SU-DHL-6 (cell line): ENCODE results near the gene ARL2.

ENCODE experiments used
- H2AFZ ChIP-seq: fragments of 200-600 bp; sonication (generic); 2 replicates; pipeline ENCODE4 v1.6.1; 2014; ENCODE audit warnings: low read depth, mild to moderate bottlenecking, moderate library complexity, mixed read lengths, antibody characterized with exemption, low read length; ENCODE audit not compliant: severe bottlenecking
- H3F3A ChIP-seq: fragments of 200-600 bp; shearing (Covaris generic); 2 replicates; pipeline ENCODE4 v1.6.0; 2016; ENCODE audit warnings: antibody characterized with exemption, mild to moderate bottlenecking; ENCODE audit not compliant: insufficient read depth
- H3K27ac ChIP-seq: fragments of 200-600 bp; sonication (generic); 2 replicates; pipeline ENCODE4 v1.5.1; 2016; ENCODE audit warnings: low read depth, mild to moderate bottlenecking, low read length, moderate library complexity, mixed read lengths
- H3K27me3 ChIP-seq: fragments of 200-600 bp; sonication (generic), shearing (Covaris generic); 2 replicates; pipeline ENCODE4 v1.6.0; 2014; ENCODE audit warnings: mild to moderate bottlenecking, low read length
- H3K36me3 ChIP-seq: fragments of 200-600 bp; sonication (generic); 2 replicates; pipeline ENCODE4 v1.6.1; 2014; ENCODE audit warnings: mild to moderate bottlenecking, low read length, mixed read lengths
- H3K4me2 ChIP-seq: fragments of 300-600, 200-600 bp; shearing (Covaris generic), sonication (generic); 2 replicates; pipeline ENCODE4 v1.6.0; 2014; ENCODE audit warnings: low read length, low read depth, mild to moderate bottlenecking; ENCODE audit not compliant: poor library complexity, severe bottlenecking
- H3K4me3 ChIP-seq: fragments of 200-600 bp; sonication (generic); 2 replicates; pipeline ENCODE4 v1.5.1; 2014; ENCODE audit warnings: antibody characterized with exemption, low read length, mild to moderate bottlenecking, mixed read lengths; ENCODE audit not compliant: insufficient read depth, poor library complexity, severe bottlenecking
- H3K79me2 ChIP-seq: fragments of 200-600 bp; sonication (generic); 2 replicates; pipeline ENCODE4 v1.6.1; 2014; ENCODE audit warnings: mild to moderate bottlenecking, low read length, moderate library complexity; ENCODE audit not compliant: insufficient read depth
- H3K9ac ChIP-seq: fragments of 200-600 bp; sonication (generic); 2 replicates; pipeline ENCODE4 v1.7.0; 2014; ENCODE audit warnings: mild to moderate bottlenecking, low read length
- H3K9me2 ChIP-seq: fragments of 200-600 bp; sonication (generic); replicated peaks from 2 replicates; pipeline ENCODE4 v1.6.1; 2014; ENCODE audit warnings: low read length; ENCODE audit not compliant: insufficient read depth
- H3K9me3 ChIP-seq: fragments of 200-600 bp; sonication (generic); 2 replicates; pipeline ENCODE4 v1.6.1; 2014; ENCODE audit warnings: low read length, mixed read lengths; ENCODE audit not compliant: insufficient read depth
- H4K20me1 ChIP-seq: fragments of 200-600 bp; sonication (generic); 2 replicates; pipeline ENCODE4 v1.6.1; 2014; ENCODE audit warnings: low read depth, mild to moderate bottlenecking, antibody characterized with exemption, low read length, moderate library complexity, mixed read lengths
- CTCF ChIP-seq: fragments of 200-600 bp; sonication (generic); IDR thresholded peaks from one replicate; pipeline ENCODE4 v1.5.1; 2017; ENCODE audit warnings: antibody characterized with exemption, mild to moderate bottlenecking, low read length, moderate library complexity; ENCODE audit not compliant: insufficient read depth, poor library complexity, severe bottlenecking
- EZH2phosphoT487 ChIP-seq: fragments of 200-600 bp; sonication (generic), shearing (Covaris generic); conservative IDR thresholded peaks from 2 replicates; pipeline ENCODE4 v1.6.1; 2018; ENCODE audit warnings: mild to moderate bottlenecking, antibody characterized with exemption, low read length, moderate library complexity, mixed read lengths

The ARL2 gene

GRCh38 chr11:65034423-65034822, 20.5 kb downstream of the ARL2 start:
- Histone ChIP-seq H3K9ac (no peak overlapping the region), H3K36me3 (no peaks in the 10 kb centered on the region), H3K9me2 (no peaks in the 10 kb centered on the region), H2AFZ (no peak overlapping the region), H3K9me3 (no peaks in the 10 kb centered on the region), H3K4me2 (no peak overlapping the region), H4K20me1 (no peaks in the 10 kb centered on the region), H3K79me2 (no peaks in the 10 kb centered on the region), H3F3A (peaks cover 8% of the 10 kb centered on the region; the same call in 1 of the 2 replicates), H3K27ac (no peak overlapping the region), H3K4me3 (no peak overlapping the region), H3K27me3 (no peaks in the 10 kb centered on the region)
- no peak for TF ChIP-seq CTCF
- no peak for TF ChIP-seq EZH2phosphoT487

DNA sequence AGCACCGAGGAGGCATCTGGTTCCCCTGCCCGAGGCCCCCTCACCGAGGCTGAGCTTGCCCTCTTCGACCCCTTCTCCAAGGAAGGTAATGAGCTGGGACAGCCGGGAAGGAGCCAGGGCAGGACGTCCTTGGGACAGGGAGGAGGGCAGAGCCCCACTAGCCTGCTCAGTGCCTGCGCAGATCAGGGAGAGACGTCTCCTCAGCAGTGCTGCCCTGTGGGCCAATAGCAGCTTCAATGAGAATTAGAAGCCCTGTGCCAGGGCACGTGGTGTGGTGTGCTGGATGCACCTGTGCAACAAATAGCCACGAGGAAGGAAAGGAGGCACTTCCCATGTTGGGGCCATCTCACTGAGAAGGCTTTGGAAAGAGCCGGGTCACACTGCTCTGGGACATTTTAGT, 21.6 kb downstream of the ARL2 start:
- Histone ChIP-seq H3K27me3 (no peaks in the 10 kb centered on the region), H3K4me3 (no peak overlapping the region), H3K79me2 (no peaks in the 10 kb centered on the region), H3K9me2 (no peaks in the 10 kb centered on the region), H3K9me3 (no peaks in the 10 kb centered on the region), H4K20me1 (no peaks in the 10 kb centered on the region), H3K9ac (no peak overlapping the region), H3K27ac (no peak overlapping the region), H3F3A (peaks cover 8% of the 10 kb centered on the region), H2AFZ (no peak overlapping the region), H3K36me3 (no peaks in the 10 kb centered on the region), H3K4me2 (no peak overlapping the region)
- no peak for TF ChIP-seq EZH2phosphoT487
- TF ChIP-seq CTCF: no peak

- Histone ChIP-seq H3K36me3 (no peaks in the 10 kb centered on the region), H3K9me3 (no peaks in the 10 kb centered on the region), H2AFZ (no peak overlapping the region), H3K9ac (no peak overlapping the region), H3K27ac (no peak overlapping the region), H3K4me3 (no peak overlapping the region), H3K27me3 (no peaks in the 10 kb centered on the region), H3K4me2 (no peak overlapping the region), H3K79me2 (peaks cover 4% of the 10 kb centered on the region; the same call in 1 of the 2 replicates), H3K9me2 (no peaks in the 10 kb centered on the region), H3F3A (peaks cover 6% of the 10 kb centered on the region), H4K20me1 (no peaks in the 10 kb centered on the region)
- TF ChIP-seq EZH2phosphoT487 (no peak), CTCF (no peak)
Measured at GRCh38 chr11:65036931-65037330, 23.0 kb downstream of the ARL2 start.

GRCh38 chr11:65040520-65040846, 26.5 kb downstream of the ARL2 start:
- TF ChIP-seq CTCF: no peak
- peak overlapping the region; percentile 85 for H3K27ac ChIP-seq
- H4K20me1 ChIP-seq: no peaks in the 10 kb centered on the region
- H2AFZ ChIP-seq: peak overlapping the region; percentile 59
- H3K27me3 ChIP-seq: no peaks in the 10 kb centered on the region
- peaks cover 14% of the 10 kb centered on the region; the same call in 1 of the 2 replicates for H3K79me2 ChIP-seq
- peaks cover 6% of the 10 kb centered on the region for H3F3A ChIP-seq
- H3K4me2 ChIP-seq: peak overlapping the region; percentile 83
- no peaks in the 10 kb centered on the region for H3K36me3 ChIP-seq
- H3K9me3 ChIP-seq: no peaks in the 10 kb centered on the region
- no peaks in the 10 kb centered on the region for H3K9me2 ChIP-seq
- H3K9ac ChIP-seq: peak overlapping the region; percentile 93
- H3K4me3 ChIP-seq: peak overlapping the region; percentile 87
